GM12891 (cell line): ENCODE results near the gene B4GALT1.

ENCODE experiments used
- POLR2A ChIP-seq: IDR thresholded peaks from 2 replicates; pipeline ENCODE4 v1.6.1; 2011; ENCODE audit warnings: low read depth, low read length, control low read depth
- SPI1 ChIP-seq: IDR thresholded peaks from 2 replicates; pipeline ENCODE4 v1.6.1; 2011; ENCODE audit warnings: low read depth, low read length, control low read depth

GRCh38 chr9:33170464-33171415 is 3.6 kb upstream of the B4GALT1 start:
- TF ChIP-seq POLR2A = no peak
- TF ChIP-seq SPI1 = no peak
